HepG2 (cell line): ENCODE data around the gene PIP5K1A. TPM values are rescaled to one million over a fixed set of nuclear protein-coding genes. Genes with fewer than 3 reads are reported as not detected.

Experiments
- CHCHD3 ChIP-seq: sonication (generic); formaldehyde crosslinking; IDR thresholded peaks from 2 replicates; pipeline ENCODE4 v1.8.0; 2022; ENCODE audit warnings: mild to moderate bottlenecking, missing genetic modification reagents, moderate library complexity
- DPF2 ChIP-seq: sonication (generic); formaldehyde crosslinking; IDR thresholded peaks from 2 replicates; pipeline ENCODE4 v1.4.0; 2020; ENCODE audit warnings: mild to moderate bottlenecking, low read depth, missing genetic modification reagents, borderline replicate concordance
- MTA1 ChIP-seq: sonication (generic); formaldehyde crosslinking; IDR thresholded peaks from 2 replicates; pipeline ENCODE4 v1.4.0; 2020; ENCODE audit warnings: missing genetic modification reagents, mild to moderate bottlenecking, borderline replicate concordance
- PLRG1 ChIP-seq: fragments of 450-650 bp; conservative IDR thresholded peaks from 2 replicates; pipeline ENCODE4 v1.6.1; 2016
- SKI ChIP-seq: fragments of 450-650 bp; IDR thresholded peaks from one replicate; pipeline ENCODE4 v1.6.1; 2018; ENCODE audit warnings: mild to moderate bottlenecking; ENCODE audit not compliant: partially characterized antibody
- SMAD3 ChIP-seq: sonication (generic); formaldehyde crosslinking; IDR thresholded peaks from 2 replicates; pipeline ENCODE4 v1.4.0; 2020; ENCODE audit warnings: missing genetic modification reagents
- ZBTB7B ChIP-seq: sonication (generic); formaldehyde crosslinking; IDR thresholded peaks from 2 replicates; pipeline ENCODE4 v1.4.0; 2020; ENCODE audit warnings: missing genetic modification reagents
- ZNF407 ChIP-seq: sonication (generic); formaldehyde crosslinking; IDR thresholded peaks from one replicate; pipeline ENCODE4 v1.5.1; 2020; ENCODE audit warnings: mild to moderate bottlenecking, missing genetic modification reagents; ENCODE audit errors: not compliant biosample characterization
- ZNF510 ChIP-seq: sonication (generic); formaldehyde crosslinking; IDR thresholded peaks from 2 replicates; pipeline ENCODE4 v1.4.0; 2020; ENCODE audit warnings: low read depth, mild to moderate bottlenecking, missing genetic modification reagents
- ZNF607 ChIP-seq: sonication (generic); formaldehyde crosslinking; IDR thresholded peaks from 2 replicates; pipeline ENCODE4 v1.5.1; 2020; ENCODE audit warnings: missing genetic modification reagents, mild to moderate bottlenecking, borderline replicate concordance
- ZNF646 ChIP-seq: sonication (generic); formaldehyde crosslinking; IDR thresholded peaks from 2 replicates; pipeline ENCODE4 v1.9.0; 2021; ENCODE audit warnings: mild to moderate bottlenecking, missing genetic modification reagents
- ZSCAN12 ChIP-seq: sonication (generic); formaldehyde crosslinking; IDR thresholded peaks from 2 replicates; pipeline ENCODE4 v1.9.0; 2021; ENCODE audit warnings: mild to moderate bottlenecking, missing genetic modification reagents
- polyA plus RNA-seq, 8 experiments: library from polyadenylated mRNA; depleted of rRNA in 3 of 8; stranded (reverse) in 7 of 8; unstranded in 1 of 8; fragments of >200 nt; fragmentation: Illumina TruSeq in 4 of 8; extraction: Trizol in 4 of 8; gene quantifications; 2 replicates each; pipeline versions ENCODE4 v1.2.1 to v1.2.3, GENCODE V29; 2011 to 2016; ENCODE audit warnings: low read depth in 4 of 8, missing spikeins in 1 of 8, mixed read lengths in 1 of 8; ENCODE audit not compliant: insufficient read depth in 1 of 8
- total RNA-seq, 5 experiments: library from RNA; depleted of rRNA; stranded (reverse); fragments of >200 nt; fragmentation: Illumina TruSeq; extraction: Trizol; gene quantifications; 2 replicates each; pipeline ENCODE4 v1.2.3, GENCODE V29; 2016; ENCODE audit warnings: low read depth in 1 of 5
- TF ChIP-seq, protein P1 (sequence below): IDR thresholded peaks from 2 replicates; pipeline ENCODE4 v1.6.1; 2016

The PIP5K1A gene
- total and polyA plus RNA-seq, 2 of the 13 experiments (the other 11 are each of a cell fraction or from before 2014, with no cell fraction given), result 45.3 to 65.1 TPM

DNA sequence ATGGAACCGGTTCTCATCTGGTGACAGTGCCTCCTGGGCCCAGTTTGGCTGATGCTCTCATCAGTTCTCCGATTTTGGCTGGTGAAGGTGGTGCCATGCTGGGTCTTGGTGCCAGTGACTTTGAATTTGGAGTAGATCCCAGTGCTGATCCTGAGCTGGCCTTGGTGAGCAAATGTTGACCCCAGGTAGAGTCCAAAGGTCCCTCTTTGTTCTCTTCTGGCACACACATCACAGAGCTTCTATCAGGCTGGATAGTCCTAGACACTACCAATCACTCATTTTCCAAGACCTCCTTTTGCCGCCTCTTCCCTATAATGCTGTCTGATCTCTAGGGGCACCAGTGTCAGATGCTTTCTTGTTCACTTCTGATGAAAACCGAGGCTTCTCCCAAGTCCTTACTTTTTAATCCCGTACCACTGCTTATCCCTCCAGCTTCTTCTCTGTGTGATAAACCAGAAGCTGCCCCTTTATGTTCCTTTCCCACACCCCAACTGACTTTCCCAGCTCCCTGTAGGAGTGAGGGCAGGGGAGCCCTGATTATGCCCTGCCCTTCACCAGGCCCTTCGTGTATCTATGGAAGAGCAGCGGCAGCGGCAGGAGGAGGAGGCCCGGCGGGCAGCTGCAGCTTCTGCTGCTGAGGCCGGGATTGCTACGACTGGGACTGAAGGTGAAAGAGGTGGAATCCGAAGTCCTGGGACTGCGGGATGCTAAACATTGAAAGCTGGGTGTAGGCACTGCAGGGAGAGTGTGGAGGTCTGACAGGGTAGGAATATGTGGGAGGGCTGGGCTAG lies 67.3 kb downstream of the PIP5K1A start (continued):
- TF ChIP-seq ZNF646 (CRISPR knock-in tag) (no peak), ZNF510 (no peak), ZBTB7B (CRISPR knock-in tag) (no peak; the same call in 1 of the 2 replicates), SKI (peak; percentile 51), ZNF407 (CRISPR knock-in tag) (no peak), CHCHD3 (no peak), ZNF607 (CRISPR knock-in tag) (no peak), SMAD3 (CRISPR knock-in tag) (no peak), DPF2 (CRISPR knock-in tag) (0 out of 2 replicates have a peak, but pooled peaks have one; percentile 38), MTA1 (CRISPR knock-in tag) (no peak), ZSCAN12 (CRISPR knock-in tag) (no peak), PLRG1 (no peak)
- TF ChIP-seq, protein P1, sequence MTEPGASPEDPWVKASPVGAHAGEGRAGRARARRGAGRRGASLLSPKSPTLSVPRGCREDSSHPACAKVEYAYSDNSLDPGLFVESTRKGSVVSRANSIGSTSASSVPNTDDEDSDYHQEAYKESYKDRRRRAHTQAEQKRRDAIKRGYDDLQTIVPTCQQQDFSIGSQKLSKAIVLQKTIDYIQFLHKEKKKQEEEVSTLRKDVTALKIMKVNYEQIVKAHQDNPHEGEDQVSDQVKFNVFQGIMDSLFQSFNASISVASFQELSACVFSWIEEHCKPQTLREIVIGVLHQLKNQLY (CRISPR knock-in tag), result no peak
